HFFc6 (cell line): ENCODE measurements around the gene BOD1. TPM values are rescaled to one million over a fixed set of nuclear protein-coding genes. Genes with fewer than 3 reads are reported as not detected.

Source experiments
- DNase-seq: peaks from one replicate; pipeline ENCODE4 v3.0.0-alpha.2; 2018
- H3K27ac Mint-ChIP-seq: 2 replicates; pipeline ENCODE4 v1.8.0; 2020; ENCODE audit warnings: mild to moderate bottlenecking, mixed read lengths
- H3K27me3 Mint-ChIP-seq: 2 replicates; pipeline ENCODE4 v1.8.0; 2021; ENCODE audit warnings: mild to moderate bottlenecking, moderate library complexity, mixed read lengths; ENCODE audit not compliant: insufficient read depth
- H3K36me3 Mint-ChIP-seq: 2 replicates; pipeline ENCODE4 v1.8.0; 2021; ENCODE audit warnings: low read depth, mixed read lengths
- H3K4me1 Mint-ChIP-seq: 2 replicates; pipeline ENCODE4 v1.8.0; 2020; ENCODE audit warnings: low read depth, mixed read lengths
- H3K4me3 Mint-ChIP-seq: 2 replicates; pipeline ENCODE4 v1.8.0; 2020; ENCODE audit warnings: mild to moderate bottlenecking, moderate library complexity, mixed read lengths
- H3K9me3 Mint-ChIP-seq: 2 replicates; pipeline ENCODE4 v1.8.0; 2020; ENCODE audit warnings: mild to moderate bottlenecking, mixed read lengths
- total RNA-seq, 6 experiments: library from RNA; stranded (reverse); fragmentation: NEBNext Ultra II Directional; extraction: Animal tissue kit (Norgen Biotek cat#: 25700); gene quantifications; 2 replicates in 1 of 6; 3 replicates in 5 of 6; pipeline ENCODE4 v1.2.3, GENCODE V29; 2021
- TF ChIP-seq, protein P1 (sequence below): fragments of 200-600 bp; sonication (generic); IDR thresholded peaks from 2 replicates; pipeline ENCODE4 v1.5.0; 2021; ENCODE audit warnings: antibody characterized with exemption, mild to moderate bottlenecking

Gene BOD1
- total RNA-seq, 6 experiments from 2014 or later, result 47.5 to 52.4 (median 50.9) TPM

GRCh38 chr5:173598686-173599085, 17.8 kb downstream of the BOD1 start:
- H3K4me1 Mint-ChIP-seq, result peaks cover 22% of the 10 kb centered on the region
- peaks cover 24% of the 10 kb centered on the region for H3K36me3 Mint-ChIP-seq
- H3K27me3 Mint-ChIP-seq, result no peaks in the 10 kb centered on the region; the same call in 1 of the 2 replicates
- H3K27ac Mint-ChIP-seq, result no peak overlapping the region
- no peak for DNase-seq
- peaks cover 6% of the 10 kb centered on the region for H3K9me3 Mint-ChIP-seq
- H3K4me3 Mint-ChIP-seq, result no peak overlapping the region
- TF ChIP-seq, protein P1, sequence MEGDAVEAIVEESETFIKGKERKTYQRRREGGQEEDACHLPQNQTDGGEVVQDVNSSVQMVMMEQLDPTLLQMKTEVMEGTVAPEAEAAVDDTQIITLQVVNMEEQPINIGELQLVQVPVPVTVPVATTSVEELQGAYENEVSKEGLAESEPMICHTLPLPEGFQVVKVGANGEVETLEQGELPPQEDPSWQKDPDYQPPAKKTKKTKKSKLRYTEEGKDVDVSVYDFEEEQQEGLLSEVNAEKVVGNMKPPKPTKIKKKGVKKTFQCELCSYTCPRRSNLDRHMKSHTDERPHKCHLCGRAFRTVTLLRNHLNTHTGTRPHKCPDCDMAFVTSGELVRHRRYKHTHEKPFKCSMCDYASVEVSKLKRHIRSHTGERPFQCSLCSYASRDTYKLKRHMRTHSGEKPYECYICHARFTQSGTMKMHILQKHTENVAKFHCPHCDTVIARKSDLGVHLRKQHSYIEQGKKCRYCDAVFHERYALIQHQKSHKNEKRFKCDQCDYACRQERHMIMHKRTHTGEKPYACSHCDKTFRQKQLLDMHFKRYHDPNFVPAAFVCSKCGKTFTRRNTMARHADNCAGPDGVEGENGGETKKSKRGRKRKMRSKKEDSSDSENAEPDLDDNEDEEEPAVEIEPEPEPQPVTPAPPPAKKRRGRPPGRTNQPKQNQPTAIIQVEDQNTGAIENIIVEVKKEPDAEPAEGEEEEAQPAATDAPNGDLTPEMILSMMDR, result no peak

- H3K27ac Mint-ChIP-seq, result no peak overlapping the region
- H3K27me3 Mint-ChIP-seq, result no peaks in the 10 kb centered on the region; the same call in 1 of the 2 replicates
- H3K4me1 Mint-ChIP-seq, result peaks cover 20% of the 10 kb centered on the region
- no peak overlapping the region for H3K4me3 Mint-ChIP-seq
- no peak for DNase-seq
- peaks cover 33% of the 10 kb centered on the region for H3K36me3 Mint-ChIP-seq
- H3K9me3 Mint-ChIP-seq, result peaks cover 19% of the 10 kb centered on the region
- TF ChIP-seq, protein P1, result no peak
These were observed 19.1 kb downstream of the BOD1 start for GRCh38 chr5:173597304-173597703.

GRCh38 chr5:173595841-173596240, 20.6 kb downstream of the BOD1 start:
- peaks cover 34% of the 10 kb centered on the region for H3K9me3 Mint-ChIP-seq
- no peak overlapping the region for H3K27ac Mint-ChIP-seq
- TF ChIP-seq, protein P1, result no peak

DNA sequence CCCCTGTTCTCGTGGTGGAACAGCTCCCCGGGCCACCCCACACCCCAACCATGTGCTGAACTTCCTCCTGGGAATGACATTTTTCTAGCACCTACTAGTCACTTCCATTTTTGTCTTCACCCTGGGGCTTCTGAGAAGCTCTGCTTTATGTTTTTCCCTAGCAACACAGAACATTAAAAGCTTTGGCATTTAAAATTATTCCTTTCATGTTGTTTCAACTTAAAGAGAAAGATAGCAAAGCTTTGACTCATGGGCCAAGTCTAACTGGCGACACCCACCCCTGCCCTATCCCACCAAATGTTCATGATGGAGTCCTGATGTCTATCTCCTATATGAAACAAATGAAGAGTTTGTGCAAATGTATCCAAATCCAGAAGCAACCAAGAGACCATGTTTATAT, 22.4 kb downstream of the BOD1 start:
- Mint-ChIP-seq H3K27ac (peak overlapping the region; percentile 93), H3K4me1 (peaks cover 23% of the 10 kb centered on the region), H3K9me3 (peaks cover 43% of the 10 kb centered on the region), H3K4me3 (peak overlapping the region; percentile 62), H3K27me3 (peaks cover 5% of the 10 kb centered on the region), H3K36me3 (peaks cover 40% of the 10 kb centered on the region)
- TF ChIP-seq, protein P1, result no peak
- DNase-seq, result peak; percentile 52

More at GRCh38 chr5:173595841-173596240, 20.6 kb downstream of the BOD1 start:
- Mint-ChIP-seq H3K36me3 (peaks cover 37% of the 10 kb centered on the region), H3K4me1 (peaks cover 23% of the 10 kb centered on the region), H3K27me3 (peaks cover 5% of the 10 kb centered on the region), H3K4me3 (no peak overlapping the region)
- no peak for DNase-seq

- Mint-ChIP-seq H3K36me3 (peaks cover 46% of the 10 kb centered on the region), H3K4me3 (no peak overlapping the region), H3K4me1 (peaks cover 23% of the 10 kb centered on the region), H3K9me3 (peaks cover 47% of the 10 kb centered on the region), H3K27me3 (peaks cover 5% of the 10 kb centered on the region), H3K27ac (no peak overlapping the region)
- TF ChIP-seq, protein P1, result peak; percentile 83
- no peak for DNase-seq
These were observed 24.3 kb downstream of the BOD1 start for GRCh38 chr5:173592050-173592669.
